Common myeloid progenitor, CD34-positive (primary cell): ENCODE results near the gene HS3ST1.

Experiments
- CTCF ChIA-PET: fragments of 350-600 bp; sonication (Branson Sonifier 250); formaldehyde crosslinking; loops from one replicate; lab custom pipeline; 2021; ENCODE audit warnings: antibody characterized with exemption; lab: Charles Lee
- POLR2A ChIA-PET: fragments of 350-600 bp; sonication (Branson Sonifier 250); formaldehyde crosslinking; loops from one replicate; lab custom pipeline; 2021; ENCODE audit warnings: antibody characterized with exemption; lab: Charles Lee
- DNase-seq, 3 donors: peaks; one replicate each; pipeline versions ENCODE4 v3.0.0 to v3.0.0-alpha.2; 2013
- H3K27ac ChIP-seq, 2 experiments: 1 replicate in 1 of 2; 2 replicates in 1 of 2; pipeline ENCODE4 v1.7.0; 2013; ENCODE audit warnings: inconsistent platforms in 2 of 2, low read length in 2 of 2, mild to moderate bottlenecking in 2 of 2, low read depth in 1 of 2, moderate library complexity in 1 of 2; ENCODE audit not compliant: severe bottlenecking in 2 of 2, insufficient read depth in 1 of 2, poor library complexity in 1 of 2
- H3K27me3 ChIP-seq, 5 experiments: replicated peaks in 2 of 5; 1 replicate in 3 of 5; 2 replicates in 2 of 5; pipeline versions ENCODE4 v1.6.1 to v1.7.0; 2013; ENCODE audit warnings: low read length in 4 of 5, mild to moderate bottlenecking in 2 of 5, moderate library complexity in 2 of 5, inconsistent platforms in 1 of 5; ENCODE audit not compliant: insufficient read depth in 5 of 5, control insufficient read depth in 4 of 5
- H3K36me3 ChIP-seq, 4 experiments: 1 replicate in 2 of 4; 2 replicates in 2 of 4; pipeline versions ENCODE4 v1.6.1 to v1.7.0; 2013; ENCODE audit warnings: low read length in 3 of 4, control low read depth in 1 of 4, mild to moderate bottlenecking in 1 of 4; ENCODE audit not compliant: control insufficient read depth in 4 of 4, insufficient read depth in 4 of 4
- H3K4me1 ChIP-seq, 4 experiments: 1 replicate in 3 of 4; 2 replicates in 1 of 4; pipeline versions ENCODE4 v1.6.1 to v1.7.1; 2013; ENCODE audit warnings: low read length in 3 of 4, mild to moderate bottlenecking in 3 of 4, control low read depth in 1 of 4, inconsistent platforms in 1 of 4, moderate library complexity in 1 of 4; ENCODE audit not compliant: control insufficient read depth in 4 of 4, insufficient read depth in 4 of 4; ENCODE audit errors: control extremely low read depth in 1 of 4
- H3K4me3 ChIP-seq, 7 experiments: 1 replicate in 4 of 7; 2 replicates in 3 of 7; pipeline versions ENCODE4 v1.5.1 to v1.7.0; 2013; ENCODE audit warnings: mild to moderate bottlenecking in 7 of 7, low read length in 6 of 7, moderate library complexity in 6 of 7, inconsistent platforms in 2 of 7, low read depth in 2 of 7, control low read depth in 1 of 7; ENCODE audit not compliant: insufficient read depth in 4 of 7, control insufficient read depth in 1 of 7; ENCODE audit errors: extremely low read depth in 1 of 7
- H3K9me3 ChIP-seq, 5 experiments: 1 replicate in 4 of 5; 2 replicates in 1 of 5; pipeline versions ENCODE4 v1.6.1 to v1.7.1; 2013; ENCODE audit warnings: low read length in 4 of 5, mild to moderate bottlenecking in 2 of 5, inconsistent platforms in 1 of 5, low read depth in 1 of 5, moderate library complexity in 1 of 5; ENCODE audit not compliant: control insufficient read depth in 4 of 5, insufficient read depth in 2 of 5; ENCODE audit errors: control extremely low read depth in 1 of 5
- WGBS: methylation state at CpG from one replicate; pipeline ENCODE4 v1.1.5; 2013; ENCODE audit not compliant: insufficient coverage; 5-methylcytosine and 5-hydroxymethylcytosine counted together

Gene HS3ST1

GRCh38 chr4:11412211-11412610 is 16.5 kb downstream of the HS3ST1 start:
- POLR2A ChIA-PET = no interaction called here

GRCh38 chr4:11409632-11410031 is 19.1 kb downstream of the HS3ST1 start:
- Histone ChIP-seq H3K27ac (no peak overlapping the region), H3K27me3 (no peaks in the 10 kb centered on the region), H3K9me3 (no peaks in the 10 kb centered on the region), H3K4me3 (no peak overlapping the region), H3K4me1 (no peaks in the 10 kb centered on the region), H3K36me3 (no peaks in the 10 kb centered on the region)
- POLR2A ChIA-PET = no interaction called here
- 83% methylated on average over 1 of the region's 1 CpG for WGBS
- DNase-seq = no peak
- CTCF ChIA-PET = interaction anchor here (2.1 kb wide), 1 partner anchor 15 kb away, joined by 6 read pairs; no protein-coding TSS in a partner anchor

More at GRCh38 chr4:11412211-11412610, 16.5 kb downstream of the HS3ST1 start:
- Histone ChIP-seq H3K9me3 (no peaks in the 10 kb centered on the region), H3K4me3 (no peak overlapping the region), H3K27me3 (no peaks in the 10 kb centered on the region), H3K4me1 (no peaks in the 10 kb centered on the region), H3K36me3 (no peaks in the 10 kb centered on the region), H3K27ac (no peak overlapping the region)
- CTCF ChIA-PET = no interaction called here
- WGBS = 100% methylated on average over 3 of the region's 4 CpGs
- DNase-seq = no peak

- Histone ChIP-seq H3K27ac (no peak overlapping the region), H3K9me3 (no peaks in the 10 kb centered on the region), H3K27me3 (no peaks in the 10 kb centered on the region), H3K4me3 (no peak overlapping the region), H3K36me3 (no peaks in the 10 kb centered on the region), H3K4me1 (no peaks in the 10 kb centered on the region)
- WGBS = 97% methylated on average over 5 of the region's 5 CpGs
- ChIA-PET CTCF (interaction anchor here (1.0 to 2.1 kb wide), 2 partner anchors 8 to 16 kb away, joined by 3 to 6 read pairs; no protein-coding TSS in a partner anchor), POLR2A (interaction anchor here (0.7 kb wide), 1 partner anchor 488 kb away, joined by 3 read pairs; no protein-coding TSS in a partner anchor)
- no peak for DNase-seq
Measured at GRCh38 chr4:11408233-11408967, 20.3 kb downstream of the HS3ST1 start.

- no peaks in the 10 kb centered on the region for H3K9me3 ChIP-seq
- no peak for DNase-seq
- H3K4me3 ChIP-seq = no peak overlapping the region
- 100% methylated on average over 2 of the region's 3 CpGs for WGBS
- H3K27ac ChIP-seq = no peak overlapping the region
- ChIA-PET CTCF (interaction anchor here (1.0 to 2.1 kb wide), 2 partner anchors 9 to 17 kb away, joined by 3 to 6 read pairs; no protein-coding TSS in a partner anchor), POLR2A (interaction anchor here (0.7 kb wide), 1 partner anchor 44 kb away, joined by 3 read pairs; no protein-coding TSS in a partner anchor)
- no peaks in the 10 kb centered on the region for H3K27me3 ChIP-seq
- H3K4me1 ChIP-seq = no peaks in the 10 kb centered on the region
- no peaks in the 10 kb centered on the region for H3K36me3 ChIP-seq
Measured at GRCh38 chr4:11407551-11407950, 21.1 kb downstream of the HS3ST1 start.

- no peak overlapping the region for H3K4me3 ChIP-seq
- no peak overlapping the region for H3K27ac ChIP-seq
- CTCF ChIA-PET = interaction anchor here (1.5 kb wide), 1 partner anchor 20 kb away, joined by 3 read pairs; no protein-coding TSS in a partner anchor
- no peaks in the 10 kb centered on the region for H3K27me3 ChIP-seq
- H3K36me3 ChIP-seq = peaks cover 0 to 3% (median under 1%) of the 10 kb centered on the region in 4 experiments
- POLR2A ChIA-PET = no interaction called here
- H3K9me3 ChIP-seq = peaks cover 0 to 4% (median 0%) of the 10 kb centered on the region in 5 experiments
- WGBS = 95% methylated on average over 2 of the region's 2 CpGs
- no peaks in the 10 kb centered on the region for H3K4me1 ChIP-seq
- DNase-seq = no peak
Measured at GRCh38 chr4:11404431-11404830, 24.3 kb downstream of the HS3ST1 start.

GRCh38 chr4:11402192-11402591 is 26.5 kb downstream of the HS3ST1 start:
- no peaks in the 10 kb centered on the region for H3K27me3 ChIP-seq
- ChIA-PET POLR2A (interaction anchor here (0.5 to 0.6 kb wide), 2 partner anchors 283 to 447 kb away, joined by 3 read pairs; no protein-coding TSS in a partner anchor), CTCF (interaction anchor here (1.2 kb wide), 1 partner anchor 1243 kb away, joined by 3 read pairs; no protein-coding TSS in a partner anchor)
- H3K4me1 ChIP-seq = no peaks in the 10 kb centered on the region
- peaks cover 0 to 5% (median 0%) of the 10 kb centered on the region in 5 experiments for H3K9me3 ChIP-seq
- no peak overlapping the region for H3K27ac ChIP-seq
- H3K36me3 ChIP-seq = peaks cover 0 to 4% (median under 1%) of the 10 kb centered on the region in 4 experiments
- WGBS = 96% methylated on average over 3 of the region's 3 CpGs
- no peak for DNase-seq
- H3K4me3 ChIP-seq = no peak overlapping the region

GRCh38 chr4:11399461-11399971 is 29.2 kb downstream of the HS3ST1 start:
- Histone ChIP-seq H3K9me3 (peaks cover 0 to 5% (median 0%) of the 10 kb centered on the region in 5 experiments), H3K36me3 (peaks cover 0 to 4% (median under 1%) of the 10 kb centered on the region in 4 experiments), H3K27me3 (no peaks in the 10 kb centered on the region), H3K4me1 (no peaks in the 10 kb centered on the region), H3K4me3 (no peak overlapping the region), H3K27ac (no peak overlapping the region)
- WGBS = 99% methylated on average over 42 of the region's 42 CpGs
- ChIA-PET POLR2A (no interaction called here), CTCF (no interaction called here)
- DNase-seq = no peak
